ENCODE results near the gene RNASE12.

- TF ChIP-seq CTCF (IDR thresholded peaks at IDR 0.05), result no peak
- TF ChIP-seq POLR2A (IDR thresholded peaks at IDR 0.05), result no peak
- TF ChIP-seq POLR2AphosphoS5 (IDR thresholded peaks at IDR 0.05), result no peak
- no peak for TF ChIP-seq EP300 (IDR thresholded peaks at IDR 0.05)
Observed at GRCh38 chr14:20610002-20610765, 19.0 kb upstream of the RNASE12 start.
